HG02610 (cell line): ENCODE data around the gene SOCS4.
"Not testable (repeated sequence)": the region's sequence is repeated elsewhere in the genome, so short reads cannot be mapped to it uniquely, and the experiment has no call there.

ENCODE experiments used
- ATAC-seq: cut with Tn5 transposase; IDR thresholded peaks from one replicate; pipeline ENCODE4 v1.9.1; 2021; ENCODE audit warnings: mild to moderate bottlenecking, moderate library complexity; ENCODE audit not compliant: unreplicated experiment

Gene SOCS4, protein sequence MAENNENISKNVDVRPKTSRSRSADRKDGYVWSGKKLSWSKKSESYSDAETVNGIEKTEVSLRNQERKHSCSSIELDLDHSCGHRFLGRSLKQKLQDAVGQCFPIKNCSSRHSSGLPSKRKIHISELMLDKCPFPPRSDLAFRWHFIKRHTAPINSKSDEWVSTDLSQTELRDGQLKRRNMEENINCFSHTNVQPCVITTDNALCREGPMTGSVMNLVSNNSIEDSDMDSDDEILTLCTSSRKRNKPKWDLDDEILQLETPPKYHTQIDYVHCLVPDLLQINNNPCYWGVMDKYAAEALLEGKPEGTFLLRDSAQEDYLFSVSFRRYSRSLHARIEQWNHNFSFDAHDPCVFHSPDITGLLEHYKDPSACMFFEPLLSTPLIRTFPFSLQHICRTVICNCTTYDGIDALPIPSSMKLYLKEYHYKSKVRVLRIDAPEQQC

DNA sequence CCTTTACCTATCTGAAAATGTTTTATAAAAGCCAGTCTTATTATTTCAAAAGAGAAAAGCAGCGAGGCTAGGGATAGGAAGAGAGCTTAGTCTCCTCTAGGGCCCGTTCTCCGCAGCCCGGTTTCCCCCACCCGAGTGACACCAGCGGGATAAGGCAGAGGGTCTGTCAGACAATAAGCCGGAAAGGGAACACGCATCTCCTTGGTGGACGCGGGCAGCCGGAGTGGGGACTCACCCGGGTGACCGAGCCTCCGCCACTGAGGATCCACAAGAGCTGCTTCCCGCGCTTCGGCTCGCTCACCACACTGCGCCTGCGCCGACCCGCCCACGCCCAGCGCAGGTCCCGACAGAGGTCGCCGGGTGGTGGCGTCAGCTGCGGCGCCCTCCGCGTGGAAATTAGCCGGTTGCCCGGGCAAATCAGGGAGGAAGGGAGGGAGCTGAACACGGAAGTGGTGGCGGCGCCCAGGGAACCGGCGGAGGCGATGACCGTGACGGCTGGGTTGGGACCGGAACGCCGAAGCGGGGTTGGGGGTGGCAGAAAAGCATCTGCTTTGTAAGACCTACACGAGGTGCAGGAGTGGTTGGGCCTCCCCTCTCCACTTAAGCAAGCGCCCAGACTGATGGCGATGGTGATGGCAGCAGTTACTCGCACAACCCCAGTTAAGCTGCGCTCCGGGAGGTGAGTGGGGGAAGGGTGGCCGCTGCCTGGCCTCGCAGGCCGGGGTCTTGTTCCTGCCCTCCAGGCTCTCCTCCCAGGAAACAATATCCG, at the start of gene SOCS4, which contains the start of gene WDHD1:
SOCS4 (plus strand) TSS at position 444 of the 769 bp plus-strand sequence. CDS start 15,806 bp downstream, outside the sequence.
WDHD1 (minus strand) TSS at position 307 of the 769 bp plus-strand sequence. CDS start 312 bp downstream, outside the sequence.
- peak; percentile 89 for ATAC-seq

DNA sequence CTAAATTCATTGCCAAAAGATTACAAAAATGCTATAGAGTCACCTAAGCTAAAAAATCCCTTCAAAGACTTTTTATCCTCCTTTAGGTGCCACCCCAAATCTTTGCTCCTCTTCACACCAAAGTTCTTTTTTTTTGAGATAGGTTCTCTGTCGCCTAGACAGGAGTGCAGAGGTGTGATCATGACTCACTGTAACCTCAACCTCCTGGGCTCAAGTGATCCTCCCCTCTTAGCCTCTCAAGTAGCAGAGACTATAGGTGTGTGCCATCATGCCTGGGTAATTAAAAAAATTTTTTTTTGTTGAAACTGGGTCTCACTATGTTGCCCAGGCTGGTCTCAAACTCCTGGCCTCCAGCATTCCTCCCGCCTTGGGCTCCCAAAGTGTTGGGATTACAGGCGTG, 48.0 kb upstream of the SOCS4 start:
- no peak for ATAC-seq

DNA sequence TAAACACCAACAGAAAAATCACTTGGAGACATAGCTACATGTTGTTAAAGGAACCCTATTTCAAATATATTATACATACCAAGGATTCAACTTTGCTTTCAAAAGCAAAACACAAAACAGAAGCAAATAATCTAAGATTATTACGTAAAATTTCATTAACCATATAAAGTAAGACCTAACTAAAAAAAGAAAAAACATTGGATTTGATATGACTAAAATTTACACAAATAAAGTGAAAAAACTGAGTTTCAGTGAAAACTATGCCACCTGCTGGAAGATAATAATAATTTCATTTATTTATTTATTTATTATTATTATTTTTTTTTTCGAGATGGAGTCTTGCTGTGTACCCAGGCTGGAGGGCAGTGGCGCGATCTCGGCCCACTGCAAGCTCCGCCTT, 45.3 kb upstream of the SOCS4 start:
- ATAC-seq = no peak

DNA sequence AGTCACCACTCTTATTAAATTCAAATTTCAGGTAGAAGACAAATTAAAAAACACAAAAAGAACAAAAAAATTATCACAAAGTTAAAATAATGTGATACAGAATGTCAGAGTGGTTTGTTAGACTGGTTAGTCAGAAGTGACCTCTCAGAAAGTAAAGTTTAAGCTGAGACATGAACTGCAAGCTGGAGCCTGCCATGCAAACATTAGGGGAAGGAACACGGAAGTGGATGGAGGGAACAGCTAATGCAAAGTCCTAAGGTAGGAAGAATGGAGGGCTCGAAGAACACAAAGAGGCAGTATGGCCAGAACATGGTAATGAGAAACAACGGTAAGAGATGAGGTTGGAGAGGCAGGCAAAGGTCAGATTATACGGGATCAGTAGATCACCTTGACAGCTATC, 41.9 kb upstream of the SOCS4 start:
- no peak for ATAC-seq

DNA sequence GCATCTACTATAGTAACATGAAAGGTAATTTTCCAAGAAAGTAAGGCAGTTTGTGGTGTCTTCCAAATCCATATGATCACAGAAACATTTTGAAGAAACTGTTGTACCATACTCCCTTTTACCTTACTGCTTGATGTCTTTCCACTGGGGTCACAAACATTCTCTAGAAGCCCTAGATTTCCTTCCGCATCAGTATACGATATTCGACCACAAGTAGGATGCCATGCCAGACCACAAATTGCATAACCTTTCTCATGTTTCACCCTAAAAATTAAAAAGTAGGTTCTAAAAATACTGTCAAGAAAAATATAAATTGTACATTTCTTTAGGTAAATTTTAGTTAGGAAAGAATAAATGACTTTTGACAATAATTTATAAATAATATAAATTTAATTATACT, 26.7 kb upstream of the SOCS4 start:
- ATAC-seq = no peak

DNA sequence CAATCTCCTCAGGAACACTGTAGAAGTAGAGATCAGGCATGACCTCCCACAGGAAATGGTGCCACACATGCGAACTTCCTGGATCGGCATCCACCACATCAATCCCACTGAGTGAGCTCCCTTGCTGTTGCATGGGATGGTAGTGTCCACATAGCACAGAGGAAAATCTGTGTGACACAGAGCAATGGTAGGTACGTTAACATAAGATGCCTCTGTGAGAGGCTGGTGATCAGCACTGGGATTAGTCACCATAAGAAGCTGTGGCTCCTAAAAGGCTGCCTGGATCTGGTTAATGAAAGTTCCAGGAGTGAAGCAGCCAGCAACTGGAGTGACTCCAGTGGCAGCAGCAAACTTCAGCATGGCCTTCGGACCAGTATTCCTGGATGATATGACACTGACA, 22.0 kb upstream of the SOCS4 start:
- no peak for ATAC-seq

DNA sequence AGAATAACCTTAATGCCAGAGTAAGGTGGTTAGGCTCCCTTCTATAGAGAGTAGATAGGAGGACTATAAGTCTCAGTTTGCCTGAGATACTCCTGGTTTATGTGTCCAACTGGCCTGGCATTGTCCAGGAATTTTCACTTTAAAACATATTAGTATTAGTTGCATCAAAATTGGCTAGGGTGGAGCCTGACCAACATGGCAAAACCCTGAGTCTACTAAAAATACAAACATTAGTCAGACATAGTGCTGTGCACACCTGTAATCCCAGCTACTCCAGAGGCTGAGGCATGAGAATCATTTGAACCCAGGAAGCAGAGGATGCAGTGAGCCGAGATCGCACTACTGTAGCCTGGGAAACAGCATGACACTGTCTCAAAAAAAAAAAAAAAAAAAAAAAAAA, 12.0 kb upstream of the SOCS4 start:
- ATAC-seq = no peak

DNA sequence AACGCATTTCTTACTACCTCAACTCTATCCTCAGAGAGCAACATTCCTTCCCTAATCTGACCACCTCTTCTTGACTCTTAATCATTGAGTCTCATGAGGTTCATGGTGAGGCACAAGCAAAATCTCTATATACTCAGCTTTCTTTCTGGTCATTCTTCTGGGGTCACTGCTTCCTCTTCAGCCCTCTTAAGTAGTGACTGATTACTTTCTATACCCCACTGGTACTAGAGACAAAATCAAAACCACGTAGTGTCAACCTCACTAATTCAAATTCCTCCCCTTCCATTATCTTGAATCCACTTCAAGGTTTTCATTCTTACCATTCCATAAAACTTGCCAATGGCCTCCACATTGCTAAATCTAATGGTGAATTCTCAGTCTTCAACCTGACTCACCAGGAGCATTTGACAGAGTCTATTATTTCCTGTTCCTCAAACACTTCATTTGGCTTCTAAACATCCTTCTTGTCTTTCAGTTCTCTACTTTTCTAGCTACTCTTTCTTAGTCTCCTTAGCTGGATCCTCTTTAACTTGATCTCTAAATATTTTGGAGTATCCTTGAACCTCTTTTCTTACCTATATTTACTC, 7.0 kb upstream of the SOCS4 start:
- ATAC-seq = no peak

DNA sequence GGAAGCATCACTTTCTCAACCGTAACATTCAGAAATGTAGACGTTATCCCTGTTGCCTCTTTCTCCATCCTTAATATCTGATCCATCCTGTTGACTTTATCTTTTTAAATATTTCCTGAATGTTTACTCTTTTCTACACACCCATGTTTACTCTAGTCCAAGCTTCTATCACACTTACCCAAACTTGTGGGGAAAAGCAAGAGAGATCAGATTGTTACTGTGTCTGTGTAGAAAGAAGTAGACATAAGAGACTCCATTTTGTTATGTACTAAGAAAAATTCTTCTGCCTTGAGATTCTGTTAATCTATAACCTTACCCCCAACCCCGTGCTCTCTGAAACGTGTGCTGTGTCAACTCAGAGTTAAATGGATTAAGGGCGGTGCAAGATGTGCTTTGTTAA, 2.7 kb upstream of the SOCS4 start:
- ATAC-seq = not testable (repeated sequence)

DNA sequence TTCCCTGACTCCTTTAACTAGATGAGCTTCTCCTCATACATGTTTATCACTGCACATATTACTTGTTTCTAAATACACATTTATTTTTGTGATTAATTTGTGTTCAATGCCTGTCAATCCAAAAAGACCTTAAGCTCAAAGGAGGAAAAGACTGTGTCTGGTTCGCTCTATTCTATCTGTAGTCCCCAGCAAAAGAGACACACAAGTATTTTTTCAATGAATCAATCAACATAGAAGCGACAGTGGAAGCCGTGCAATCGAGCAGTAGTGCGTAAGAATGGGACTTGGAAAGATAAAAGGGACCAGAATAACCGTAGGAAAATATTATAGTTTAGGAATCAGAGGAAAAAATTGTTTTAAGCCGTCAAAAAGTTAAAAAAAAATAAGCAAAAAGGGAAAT, 1.1 kb upstream of the SOCS4 start:
- ATAC-seq = no peak

DNA sequence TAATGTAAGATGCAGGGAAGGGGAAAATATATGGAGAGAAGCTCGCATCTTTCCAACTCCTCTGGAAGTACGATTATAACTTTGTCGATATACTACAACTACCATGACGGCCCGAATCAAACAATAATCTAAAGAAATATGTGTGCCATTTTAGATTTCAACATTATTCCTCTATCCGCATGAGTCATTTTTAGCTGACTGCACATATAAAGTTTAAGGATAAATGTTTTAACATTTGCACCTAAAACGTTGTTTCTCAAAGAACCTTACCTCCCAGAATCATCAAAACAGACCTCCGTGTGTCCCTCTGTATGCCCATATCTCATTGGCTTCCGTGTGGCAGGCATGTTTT, 619 bp upstream of the SOCS4 start:
- ATAC-seq = no peak

DNA sequence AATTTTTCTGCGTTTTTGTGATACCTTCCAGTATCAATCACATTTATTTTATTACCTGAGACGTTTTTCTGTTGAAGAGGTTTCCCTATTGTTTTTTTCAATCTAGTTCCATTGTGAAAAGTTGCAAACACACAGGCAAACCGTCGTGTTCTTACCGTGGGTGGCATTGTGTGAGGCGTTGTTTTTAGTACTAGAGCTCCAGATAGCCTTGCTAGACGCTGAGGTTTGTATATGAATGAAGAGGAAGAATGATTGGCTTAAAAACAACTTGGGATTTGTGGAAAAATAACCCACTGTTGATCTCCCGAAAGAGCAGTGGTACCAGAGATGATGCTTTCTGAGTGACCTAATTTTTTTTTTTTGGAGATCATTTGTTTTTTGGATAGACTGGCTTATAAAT, 1.0 kb downstream of the SOCS4 start:
- no peak for ATAC-seq

DNA sequence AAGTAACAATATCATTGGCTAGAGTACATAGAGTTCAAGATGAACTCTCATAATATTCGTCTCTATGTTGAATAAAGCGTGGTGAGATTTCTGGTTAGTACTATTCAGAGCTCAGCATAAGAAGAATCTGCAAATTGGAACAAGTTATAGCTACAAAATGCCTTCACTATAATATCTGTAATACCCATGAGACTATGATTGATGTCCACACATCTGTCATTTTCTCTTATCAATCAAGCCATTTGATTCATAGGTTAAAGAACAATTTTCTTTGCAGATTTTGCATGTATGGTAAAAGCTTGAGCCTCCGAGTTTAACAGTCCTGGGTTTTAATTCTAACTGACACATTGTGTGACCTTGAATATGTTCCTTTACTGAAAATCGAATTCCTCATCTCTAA, 1.4 kb downstream of the SOCS4 start:
- ATAC-seq = no peak

DNA sequence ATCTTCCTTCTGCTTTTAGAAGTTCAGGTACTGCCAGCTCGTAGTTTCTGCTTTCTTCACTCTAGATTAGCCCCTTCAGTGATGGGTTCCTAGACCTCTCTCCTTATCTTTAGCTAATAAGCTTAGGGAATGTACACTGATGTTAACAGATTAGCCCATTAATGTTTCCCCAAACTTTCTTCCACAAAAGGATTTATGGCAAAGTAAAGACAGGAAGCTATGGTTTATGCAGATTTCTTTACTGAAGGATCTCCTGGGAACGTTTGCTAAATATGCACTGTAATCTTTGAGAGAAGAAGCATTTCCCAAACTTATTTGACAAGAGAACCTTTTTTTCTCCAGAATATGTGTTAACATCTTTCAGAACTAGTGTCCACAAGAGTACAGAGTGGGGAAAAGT, 4.2 kb downstream of the SOCS4 start:
- no peak for ATAC-seq

DNA sequence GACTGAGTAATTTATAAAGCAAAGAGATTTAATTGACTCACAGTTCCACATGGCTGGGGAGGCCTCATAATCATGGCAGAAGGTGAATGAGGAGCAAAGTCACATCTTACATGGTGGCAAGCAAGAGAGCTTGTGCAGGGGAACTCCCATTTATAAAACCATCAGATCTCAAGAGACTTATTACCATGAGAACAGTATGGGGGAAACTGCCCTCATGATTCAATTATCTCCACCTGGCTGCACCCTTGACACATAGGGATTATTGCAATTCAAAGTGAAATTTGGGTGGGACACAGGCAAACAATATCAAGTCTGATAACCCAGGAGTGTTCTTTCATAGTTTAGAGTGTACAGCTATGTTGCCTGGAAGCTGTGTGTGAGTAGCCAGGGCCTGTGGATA, 11.0 kb downstream of the SOCS4 start:
- peak; percentile 40 for ATAC-seq

DNA sequence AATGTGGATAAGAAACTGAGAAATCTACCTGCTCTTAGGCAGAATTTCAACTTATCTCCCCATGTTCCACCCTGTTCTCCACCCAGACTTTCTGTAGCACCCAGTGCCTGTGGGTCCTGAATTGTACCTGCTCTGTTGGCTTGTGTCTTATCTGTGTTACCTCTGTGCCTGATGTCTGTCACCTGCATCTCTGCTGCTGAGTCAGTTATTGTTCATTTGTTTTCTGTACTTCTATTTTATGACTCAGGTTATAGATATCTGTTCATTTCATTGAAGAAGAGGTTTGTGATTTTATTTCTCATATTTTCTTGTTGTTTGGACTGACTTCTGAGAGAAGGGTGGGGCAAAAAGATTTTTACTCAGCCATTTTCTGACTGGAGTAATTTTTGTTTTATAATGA, 11.7 kb downstream of the SOCS4 start:
- ATAC-seq = no peak

DNA sequence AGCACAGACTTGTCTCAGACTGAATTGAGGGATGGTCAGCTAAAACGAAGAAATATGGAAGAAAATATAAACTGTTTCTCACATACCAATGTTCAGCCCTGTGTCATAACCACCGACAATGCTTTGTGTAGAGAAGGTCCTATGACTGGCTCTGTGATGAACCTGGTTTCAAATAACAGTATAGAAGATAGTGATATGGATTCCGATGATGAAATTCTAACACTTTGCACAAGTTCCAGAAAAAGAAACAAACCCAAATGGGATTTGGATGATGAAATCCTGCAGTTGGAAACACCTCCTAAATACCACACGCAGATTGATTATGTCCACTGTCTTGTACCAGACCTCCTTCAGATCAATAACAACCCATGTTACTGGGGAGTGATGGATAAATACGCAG, 16.5 kb downstream of the SOCS4 start:
- ATAC-seq = no peak

DNA sequence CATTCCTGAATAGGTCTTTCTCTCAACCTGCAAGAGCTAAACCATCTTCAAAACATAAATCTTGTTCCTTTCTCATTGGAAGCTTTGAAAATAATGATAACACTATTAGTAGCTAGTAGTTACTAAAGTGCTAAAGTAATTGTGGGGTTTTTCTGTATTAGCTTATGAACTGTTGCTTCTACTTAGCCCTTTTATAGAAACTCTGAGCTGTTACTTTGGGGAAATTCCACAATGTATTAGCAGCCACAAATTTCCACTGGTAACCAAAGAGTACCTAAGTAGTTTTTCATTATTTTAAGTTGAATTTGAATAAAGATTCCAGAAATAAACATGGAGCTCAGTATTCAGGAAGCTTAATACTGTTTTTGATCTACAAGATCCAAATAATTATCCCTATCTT, 18.1 kb downstream of the SOCS4 start:
- no peak for ATAC-seq

DNA sequence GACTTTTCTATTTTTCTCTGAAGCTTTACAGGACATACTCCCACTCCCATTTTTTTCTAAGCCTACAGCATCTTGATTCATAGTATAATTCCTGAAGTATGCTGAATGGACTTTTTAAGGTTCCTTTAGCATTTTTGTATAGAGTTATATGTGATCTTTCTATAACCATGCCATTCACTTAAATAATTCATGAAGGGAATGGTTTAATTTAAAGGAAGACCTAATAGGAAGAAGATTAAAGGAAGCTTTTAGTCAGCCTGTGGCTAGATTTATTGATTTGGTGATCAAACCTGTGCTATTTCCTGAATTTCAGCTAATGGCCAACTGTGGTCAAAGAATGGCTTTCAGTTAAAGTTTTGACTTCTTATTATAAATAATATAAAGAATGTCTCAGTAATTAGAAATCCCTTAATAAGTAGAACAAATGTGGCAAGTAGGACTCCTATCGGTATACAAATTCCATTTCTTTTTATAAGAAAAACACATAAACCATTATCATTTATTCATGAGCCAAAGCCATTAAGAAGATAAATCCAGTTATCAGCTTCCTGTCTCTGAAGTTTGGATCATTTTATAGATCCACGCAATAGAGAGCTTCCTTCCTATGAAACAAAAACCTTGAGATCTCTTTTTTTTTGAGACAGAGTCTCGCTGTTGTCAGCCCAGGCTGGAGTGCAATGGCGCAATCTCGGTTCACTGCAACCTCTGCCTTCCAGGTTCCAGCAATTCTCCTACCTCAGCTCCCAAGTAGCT, 20.4 kb downstream of the SOCS4 start:
- ATAC-seq = no peak

DNA sequence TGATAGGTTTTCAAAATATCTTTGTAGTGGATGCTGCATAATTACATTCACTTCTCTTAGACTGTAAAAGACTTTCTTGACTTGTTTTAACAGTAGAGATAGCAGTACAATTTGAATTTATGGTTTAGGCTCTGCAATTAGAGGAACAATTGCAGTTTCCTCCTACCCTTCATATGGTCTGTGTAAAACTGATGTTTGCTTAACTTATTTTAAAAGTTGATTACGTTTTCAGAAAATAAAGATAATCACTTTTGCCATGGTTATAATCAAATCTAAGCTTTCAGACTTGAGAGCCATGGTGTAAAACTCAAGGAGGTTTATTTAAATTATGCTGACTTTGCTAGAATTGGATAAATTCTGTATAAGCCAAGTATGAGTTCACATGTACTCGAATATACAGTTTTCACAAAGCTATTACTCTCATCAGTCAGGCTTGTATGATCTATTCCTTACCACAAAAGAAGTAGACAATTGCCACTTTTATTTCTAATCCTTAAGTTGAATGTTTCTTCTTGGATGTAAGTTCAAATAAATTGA, 21.9 kb downstream of the SOCS4 start:
- no peak for ATAC-seq

DNA sequence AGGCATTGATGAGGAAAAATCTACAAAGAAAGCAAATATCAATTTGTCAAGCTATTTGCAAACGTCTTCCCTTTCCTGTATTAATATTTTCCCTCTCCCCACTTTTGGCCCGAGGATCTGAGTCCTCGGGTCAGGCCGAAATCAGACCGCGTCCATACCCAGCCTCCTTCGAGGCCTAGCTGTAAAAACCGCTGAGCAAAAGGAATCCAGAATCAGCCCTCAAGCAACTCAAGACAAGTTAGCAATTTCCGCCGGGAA, 24.1 kb downstream of the SOCS4 start:
- ATAC-seq = no peak
